PC-9 (cell line): ENCODE measurements around the gene ATP10A. TPM values are rescaled to one million over a fixed set of nuclear protein-coding genes. Genes with fewer than 3 reads are reported as not detected.

Experiments
- BruUV-seq: library from RNA; stranded (reverse); fragments of 400-500 nt; replicated peaks from 2 replicates; lab custom pipeline; 2021; lab: Mats Ljungman, UMichigan
- CTCF ChIA-PET: fragments of 300-600 bp; sonication (Branson Sonifier 250); formaldehyde crosslinking; loops from one replicate; lab custom pipeline; 2022; ENCODE audit warnings: antibody characterized with exemption; lab: Charles Lee
- POLR2A ChIA-PET: fragments of 300-600 bp; sonication (Branson Sonifier 250); formaldehyde crosslinking; loops from one replicate; lab custom pipeline; 2022; ENCODE audit warnings: antibody characterized with exemption; ENCODE audit not compliant: unreplicated experiment; lab: Charles Lee
- DNase-seq, 2 experiments: peaks; one replicate each; pipeline versions ENCODE4 v3.0.0 to v3.0.0-alpha.2; 2015 to 2022; ENCODE audit warnings: mixed read lengths in 1 of 2
- H2AFZ ChIP-seq: fragments of 200-600 bp; sonication (generic); 2 replicates; pipeline ENCODE4 v1.8.1; 2017; ENCODE audit warnings: antibody characterized with exemption
- H3F3A ChIP-seq: fragments of 200-600 bp; sonication (generic); 2 replicates; pipeline ENCODE4 v1.8.1; 2017; ENCODE audit warnings: antibody characterized with exemption, mild to moderate bottlenecking, low read depth; ENCODE audit not compliant: insufficient read depth
- H3K27ac ChIP-seq: fragments of 200-600 bp; sonication (generic); 2 replicates; pipeline ENCODE4 v1.6.1; 2016; ENCODE audit warnings: mixed run types
- H3K27me3 ChIP-seq: fragments of 200-600 bp; sonication (generic); 2 replicates; pipeline ENCODE4 v1.6.1; 2016; ENCODE audit warnings: low read depth, mixed run types; ENCODE audit not compliant: insufficient read depth
- H3K36me3 ChIP-seq: fragments of 200-600 bp; sonication (generic); 2 replicates; pipeline ENCODE4 v1.6.1; 2016; ENCODE audit warnings: low read depth, mixed run types
- H3K4me1 ChIP-seq: fragments of 200-600 bp; sonication (generic); replicated peaks from 2 replicates; pipeline ENCODE4 v1.6.1; 2016; ENCODE audit warnings: mixed run types; ENCODE audit not compliant: insufficient read depth
- H3K4me2 ChIP-seq: fragments of 200-600 bp; sonication (generic); 2 replicates; pipeline ENCODE4 v1.6.1; 2017; ENCODE audit warnings: mixed run types
- H3K4me3 ChIP-seq: fragments of 200-600 bp; sonication (generic); 2 replicates; pipeline ENCODE4 v1.6.1; 2016; ENCODE audit warnings: mixed run types
- H3K79me2 ChIP-seq: fragments of 200-600 bp; sonication (generic); 2 replicates; pipeline ENCODE4 v1.6.1; 2017; ENCODE audit warnings: low read depth, mixed run types
- H3K9me2 ChIP-seq: fragments of 200-600 bp; sonication (generic); 2 replicates; pipeline ENCODE4 v1.8.1; 2017; ENCODE audit warnings: mild to moderate bottlenecking; ENCODE audit not compliant: insufficient read depth
- H3K9me3 ChIP-seq: fragments of 200-600 bp; sonication (generic); 2 replicates; pipeline ENCODE4 v1.8.1; 2016; ENCODE audit warnings: low read depth; ENCODE audit not compliant: insufficient read depth
- H4K20me1 ChIP-seq: fragments of 200-600 bp; sonication (generic); 2 replicates; pipeline ENCODE4 v1.8.1; 2017; ENCODE audit not compliant: insufficient read depth
- CTCF ChIP-seq: fragments of 200-600 bp; sonication (generic); conservative IDR thresholded peaks from 2 replicates; pipeline ENCODE4 v1.6.1; 2017; ENCODE audit warnings: mixed run types, antibody characterized with exemption, mild to moderate bottlenecking, moderate library complexity
- EZH2 ChIP-seq: fragments of 200-600 bp; sonication (generic); IDR thresholded peaks from 2 replicates; pipeline ENCODE4 v1.8.0; 2017; ENCODE audit warnings: antibody characterized with exemption, low read depth
- intact Hi-C: fragments of 100-400 bp; cut with micrococcal nuclease; formaldehyde crosslinking; loops from one replicate; pipeline ENCODE4 v1.10.0; 2022; ENCODE audit not compliant: unreplicated experiment
- total RNA-seq: library from RNA; stranded (reverse); gene quantifications from 2 replicates; pipeline ENCODE4 v1.2.3, GENCODE V29; 2021

Gene ATP10A
- total RNA-seq, 1 experiment from 2014 or later, result not detected

- Histone ChIP-seq H3F3A (no peaks in the 10 kb centered on the region), H3K4me3 (no peak overlapping the region), H3K9me2 (no peaks in the 10 kb centered on the region), H3K27ac (no peak overlapping the region), H4K20me1 (no peaks in the 10 kb centered on the region), H2AFZ (no peak overlapping the region), H3K4me2 (no peak overlapping the region), H3K36me3 (no peaks in the 10 kb centered on the region), H3K9me3 (no peaks in the 10 kb centered on the region), H3K79me2 (no peaks in the 10 kb centered on the region), H3K4me1 (no peaks in the 10 kb centered on the region), H3K27me3 (no peaks in the 10 kb centered on the region)
- DNase-seq, result no peak
- ChIA-PET POLR2A (no interaction called here), CTCF (no interaction called here)
- BruUV-seq, result no TSS peak
- intact Hi-C loops, result no loop called here
- TF ChIP-seq EZH2, result no peak
- TF ChIP-seq CTCF, result no peak
Measured at GRCh38 chr15:25897658-25898057, 34.5 kb upstream of the ATP10A start.

GRCh38 chr15:25894371-25894902, 31.3 kb upstream of the ATP10A start:
- Histone ChIP-seq H3K4me1 (no peaks in the 10 kb centered on the region), H3K9me2 (no peaks in the 10 kb centered on the region), H3K4me3 (no peak overlapping the region), H3K9me3 (no peaks in the 10 kb centered on the region), H3K79me2 (no peaks in the 10 kb centered on the region), H2AFZ (no peak overlapping the region), H3K27ac (no peak overlapping the region), H3F3A (no peaks in the 10 kb centered on the region), H3K4me2 (no peak overlapping the region), H3K27me3 (no peaks in the 10 kb centered on the region; the same call in none of the 2 replicates), H3K36me3 (no peaks in the 10 kb centered on the region), H4K20me1 (no peaks in the 10 kb centered on the region)
- TF ChIP-seq CTCF, result no peak
- no peak for TF ChIP-seq EZH2
- ChIA-PET CTCF (no interaction called here), POLR2A (no interaction called here)
- no peak for DNase-seq
- intact Hi-C loops, result no loop called here
- BruUV-seq, result no TSS peak

- Histone ChIP-seq H2AFZ (no peak overlapping the region), H3K27me3 (no peaks in the 10 kb centered on the region; the same call in none of the 2 replicates), H3K4me2 (no peak overlapping the region), H3K36me3 (no peaks in the 10 kb centered on the region), H3K9me2 (no peaks in the 10 kb centered on the region), H3K27ac (no peak overlapping the region), H3K4me1 (no peaks in the 10 kb centered on the region), H3F3A (no peaks in the 10 kb centered on the region), H4K20me1 (no peaks in the 10 kb centered on the region), H3K79me2 (no peaks in the 10 kb centered on the region), H3K9me3 (no peaks in the 10 kb centered on the region), H3K4me3 (no peak overlapping the region)
- TF ChIP-seq EZH2 (no peak), CTCF (no peak)
- BruUV-seq, result no TSS peak
- CTCF ChIA-PET, result no interaction called here
- intact Hi-C loops, result no loop called here
- POLR2A ChIA-PET, result no interaction called here
- DNase-seq, result no peak
Measured at GRCh38 chr15:25893596-25893995, 30.5 kb upstream of the ATP10A start.
